Measurements from ENCODE around the gene REG1A. TPM values are rescaled to one million over a fixed set of nuclear protein-coding genes. Genes with fewer than 3 reads are reported as not detected.

The REG1A gene
- total RNA-seq, 2 experiments from 2014 or later: not detected

DNA sequence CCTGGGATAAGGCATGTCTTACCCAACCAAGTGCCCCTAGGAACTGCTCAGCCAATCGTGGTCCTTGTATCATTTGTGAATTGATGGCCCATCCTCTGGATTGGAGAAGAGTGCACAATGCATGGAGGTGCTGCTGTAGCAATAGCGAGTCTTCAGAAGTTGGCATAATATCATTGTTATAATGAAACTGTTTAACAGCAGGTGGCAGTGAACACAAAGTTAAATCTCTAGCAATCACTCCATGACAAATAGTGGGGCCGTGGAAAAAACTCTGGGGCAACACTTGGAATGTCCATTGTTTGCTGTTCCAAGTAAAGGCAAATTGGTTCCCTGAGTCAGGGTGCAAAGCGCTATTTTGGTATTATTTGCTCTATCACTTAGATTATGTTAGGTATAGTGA, 11.4 kb downstream of the REG1A start:
- Mint-ChIP-seq H3K36me3 (ENCODE audit: low read depth) (no peaks in the 10 kb centered on the region), H3K9me3 (peaks cover 3% of the 10 kb centered on the region), H3K4me1 (ENCODE audit: low read depth) (no peaks in the 10 kb centered on the region), H3K27me3 (no peaks in the 10 kb centered on the region), H3K4me3 (no peak overlapping the region), H3K27ac (no peak overlapping the region)
- H3K27me3 ChIP-seq (ENCODE audit: control insufficient read depth in 1 of 2, insufficient read depth in 2 of 2, low read length in 2 of 2): no peaks in the 10 kb centered on the region
- ATAC-seq (ENCODE audit: poor library complexity) (no peak), DNase-seq (no peak)
- no peak overlapping the region for H3K27ac ChIP-seq (ENCODE audit: low read depth in 1 of 2, low read length in 2 of 2)
- peaks cover 0 to 3% of the 10 kb centered on the region in 2 experiments for H3K9me3 ChIP-seq (ENCODE audit: control insufficient read depth in 1 of 2, insufficient read depth in 1 of 2, low read length in 2 of 2)
- ChIA-PET POLR2A (no interaction called here), CTCF (no interaction called here)
- no peaks in the 10 kb centered on the region for H3K36me3 ChIP-seq (ENCODE audit: insufficient read depth, low read length)
- no peak overlapping the region for H3K4me3 ChIP-seq (ENCODE audit: low read length)
- TF ChIP-seq, protein P1, sequence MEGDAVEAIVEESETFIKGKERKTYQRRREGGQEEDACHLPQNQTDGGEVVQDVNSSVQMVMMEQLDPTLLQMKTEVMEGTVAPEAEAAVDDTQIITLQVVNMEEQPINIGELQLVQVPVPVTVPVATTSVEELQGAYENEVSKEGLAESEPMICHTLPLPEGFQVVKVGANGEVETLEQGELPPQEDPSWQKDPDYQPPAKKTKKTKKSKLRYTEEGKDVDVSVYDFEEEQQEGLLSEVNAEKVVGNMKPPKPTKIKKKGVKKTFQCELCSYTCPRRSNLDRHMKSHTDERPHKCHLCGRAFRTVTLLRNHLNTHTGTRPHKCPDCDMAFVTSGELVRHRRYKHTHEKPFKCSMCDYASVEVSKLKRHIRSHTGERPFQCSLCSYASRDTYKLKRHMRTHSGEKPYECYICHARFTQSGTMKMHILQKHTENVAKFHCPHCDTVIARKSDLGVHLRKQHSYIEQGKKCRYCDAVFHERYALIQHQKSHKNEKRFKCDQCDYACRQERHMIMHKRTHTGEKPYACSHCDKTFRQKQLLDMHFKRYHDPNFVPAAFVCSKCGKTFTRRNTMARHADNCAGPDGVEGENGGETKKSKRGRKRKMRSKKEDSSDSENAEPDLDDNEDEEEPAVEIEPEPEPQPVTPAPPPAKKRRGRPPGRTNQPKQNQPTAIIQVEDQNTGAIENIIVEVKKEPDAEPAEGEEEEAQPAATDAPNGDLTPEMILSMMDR (IDR thresholded peaks at IDR 0.05): no peak
- H3K4me1 ChIP-seq (ENCODE audit: insufficient read depth, low read length): no peaks in the 10 kb centered on the region
- intact Hi-C loops (cut with DNase I, micrococcal nuclease): no loop called here

DNA sequence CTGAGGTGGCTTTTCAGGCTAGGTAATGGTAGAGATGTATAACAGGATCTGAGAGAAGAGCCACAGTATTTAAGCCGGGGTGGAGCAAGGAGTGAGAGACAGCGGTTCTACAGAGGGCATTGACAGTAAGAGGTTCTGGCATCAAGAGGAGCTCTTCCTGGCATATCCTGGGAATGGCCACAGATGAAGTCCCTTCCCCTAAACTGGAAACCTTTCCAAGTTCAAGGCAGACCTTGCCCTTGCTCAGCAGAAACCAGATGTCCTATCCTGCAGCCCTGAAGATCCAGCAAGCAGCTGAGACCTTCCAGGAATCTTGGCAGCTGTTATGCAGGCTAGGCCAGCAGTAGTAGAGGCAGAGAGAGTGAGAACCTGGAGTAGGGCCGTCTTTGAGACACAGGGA, 18.1 kb downstream of the REG1A start:
- POLR2A ChIA-PET: no interaction called here
- no peaks in the 10 kb centered on the region for H3K36me3 ChIP-seq (ENCODE audit: insufficient read depth, low read length)
- H3K9me3 ChIP-seq (ENCODE audit: control insufficient read depth in 1 of 2, insufficient read depth in 1 of 2, low read length in 2 of 2): peaks cover 0 to 10% of the 10 kb centered on the region in 2 experiments
- no peaks in the 10 kb centered on the region for H3K4me1 ChIP-seq (ENCODE audit: insufficient read depth, low read length)
- no peak for ATAC-seq (ENCODE audit: poor library complexity)
- CTCF ChIA-PET: no interaction called here
- no peak overlapping the region for H3K4me3 ChIP-seq (ENCODE audit: low read length)
- Mint-ChIP-seq H3K4me1 (ENCODE audit: low read depth) (no peaks in the 10 kb centered on the region), H3K27ac (no peak overlapping the region), H3K27me3 (no peaks in the 10 kb centered on the region), H3K9me3 (peaks cover 6% of the 10 kb centered on the region), H3K4me3 (no peak overlapping the region), H3K36me3 (ENCODE audit: low read depth) (no peaks in the 10 kb centered on the region)
- DNase-seq: no peak
- TF ChIP-seq, protein P1 (IDR thresholded peaks at IDR 0.05): no peak
- intact Hi-C loops (cut with DNase I, micrococcal nuclease): no loop called here
- no peak overlapping the region for H3K27ac ChIP-seq (ENCODE audit: low read depth in 1 of 2, low read length in 2 of 2)
- no peaks in the 10 kb centered on the region for H3K27me3 ChIP-seq (ENCODE audit: control insufficient read depth in 1 of 2, insufficient read depth in 2 of 2, low read length in 2 of 2)

DNA sequence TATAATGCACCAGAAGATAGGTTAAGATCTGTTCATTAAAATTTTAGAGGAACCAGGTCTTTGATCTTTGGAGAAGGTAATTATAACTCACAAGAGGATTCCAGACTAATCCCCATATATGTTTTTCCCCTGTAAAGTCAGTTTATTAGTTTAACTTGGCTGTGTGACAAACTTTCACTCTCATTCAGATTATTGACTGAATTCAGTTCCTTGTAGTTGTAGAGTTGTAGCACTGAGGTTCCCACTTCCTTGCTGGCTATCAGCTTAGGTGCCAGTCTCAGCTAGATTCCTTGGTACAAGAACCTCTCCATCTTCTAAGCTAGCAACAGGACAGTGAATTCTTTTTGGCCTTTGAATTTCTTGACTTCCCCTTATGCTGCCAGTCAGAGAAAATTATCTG, 19.1 kb downstream of the REG1A start:
- no peaks in the 10 kb centered on the region for H3K4me1 ChIP-seq (ENCODE audit: insufficient read depth, low read length)
- Mint-ChIP-seq H3K36me3 (ENCODE audit: low read depth) (no peaks in the 10 kb centered on the region), H3K27me3 (no peaks in the 10 kb centered on the region), H3K9me3 (peaks cover 6% of the 10 kb centered on the region), H3K4me3 (no peak overlapping the region), H3K4me1 (ENCODE audit: low read depth) (no peaks in the 10 kb centered on the region), H3K27ac (no peak overlapping the region)
- H3K4me3 ChIP-seq (ENCODE audit: low read length): no peak overlapping the region
- ChIA-PET POLR2A (no interaction called here), CTCF (no interaction called here)
- ATAC-seq (ENCODE audit: poor library complexity) (no peak), DNase-seq (no peak)
- intact Hi-C loops (cut with DNase I, micrococcal nuclease): no loop called here
- TF ChIP-seq, protein P1 (IDR thresholded peaks at IDR 0.05): no peak
- no peaks in the 10 kb centered on the region for H3K27me3 ChIP-seq (ENCODE audit: control insufficient read depth in 1 of 2, insufficient read depth in 2 of 2, low read length in 2 of 2)
- no peaks in the 10 kb centered on the region for H3K36me3 ChIP-seq (ENCODE audit: insufficient read depth, low read length)
- H3K9me3 ChIP-seq (ENCODE audit: control insufficient read depth in 1 of 2, insufficient read depth in 1 of 2, low read length in 2 of 2): peaks cover 0 to 13% of the 10 kb centered on the region in 2 experiments
- H3K27ac ChIP-seq (ENCODE audit: low read depth in 1 of 2, low read length in 2 of 2): no peak overlapping the region
